Activated T-helper 17 cell treated with anti-CD3 and anti-CD28 coated beads, Interleukin-2, amount 50 U/mL, for 72 hours (primary cell): Measurements from ENCODE around the gene ACBD7. TPM values are rescaled to one million over a fixed set of nuclear protein-coding genes. Genes with fewer than 3 reads are reported as not detected.

Experiments
- total RNA-seq, 2 donors: library from RNA; stranded (reverse); gene quantifications; one replicate each; pipeline ENCODE4 v1.2.3, GENCODE V29; 2022

Gene ACBD7
- total RNA-seq, 2 donors from 2014 or later = 1.5 to 3.1 TPM

Other genes with a start within 250 kb of the ACBD7 start
- gene SUV39H2, start 209.9 kb downstream of the ACBD7 start, total RNA-seq = 10 to 100 TPM; 24.0 to 38.4 TPM
- 10 to 100 TPM; 16.5 to 20.1 TPM for gene DCLRE1C, start 134.7 kb downstream of the ACBD7 start, total RNA-seq
- gene MEIG1, start 129.4 kb downstream of the ACBD7 start, total RNA-seq = under 1 TPM in 1 of 2 donors, not detected in 1; 0.48 TPM
- 1 to 10 TPM; 1.3 to 6.6 TPM for gene OLAH, start 44.8 kb downstream of the ACBD7 start, total RNA-seq
- 10 to 100 TPM in 1 of 2 donors, 1 to 10 TPM in 1; 9.3 to 18.3 TPM for gene RPP38, start 8.6 kb upstream of the ACBD7 start, total RNA-seq
- 10 to 100 TPM; 18.4 to 35.6 TPM for gene NMT2, start 79.9 kb upstream of the ACBD7 start, total RNA-seq